ENCODE measurements around the gene SLC13A2.

DNA sequence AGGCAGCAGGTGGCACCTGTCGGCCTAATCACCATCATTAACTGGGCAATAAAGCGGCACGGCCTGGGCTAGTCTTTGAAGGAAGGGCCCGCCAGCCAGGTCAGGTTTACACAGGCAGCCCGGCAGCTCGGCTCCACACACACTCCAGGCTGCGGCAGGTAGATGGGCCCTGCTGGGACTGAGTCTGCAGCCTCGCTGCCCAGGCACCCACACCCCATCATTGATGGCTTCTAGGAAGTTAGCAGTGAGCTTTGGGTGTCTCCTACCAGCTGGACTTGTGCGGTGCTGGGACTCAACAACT is 25.9 kb downstream of the SLC13A2 start:
- TF ChIP-seq POLR2AphosphoS5 (IDR thresholded peaks at IDR 0.05) = no peak
- TF ChIP-seq EP300 (IDR thresholded peaks at IDR 0.05) = no peak
- TF ChIP-seq, protein P1, sequence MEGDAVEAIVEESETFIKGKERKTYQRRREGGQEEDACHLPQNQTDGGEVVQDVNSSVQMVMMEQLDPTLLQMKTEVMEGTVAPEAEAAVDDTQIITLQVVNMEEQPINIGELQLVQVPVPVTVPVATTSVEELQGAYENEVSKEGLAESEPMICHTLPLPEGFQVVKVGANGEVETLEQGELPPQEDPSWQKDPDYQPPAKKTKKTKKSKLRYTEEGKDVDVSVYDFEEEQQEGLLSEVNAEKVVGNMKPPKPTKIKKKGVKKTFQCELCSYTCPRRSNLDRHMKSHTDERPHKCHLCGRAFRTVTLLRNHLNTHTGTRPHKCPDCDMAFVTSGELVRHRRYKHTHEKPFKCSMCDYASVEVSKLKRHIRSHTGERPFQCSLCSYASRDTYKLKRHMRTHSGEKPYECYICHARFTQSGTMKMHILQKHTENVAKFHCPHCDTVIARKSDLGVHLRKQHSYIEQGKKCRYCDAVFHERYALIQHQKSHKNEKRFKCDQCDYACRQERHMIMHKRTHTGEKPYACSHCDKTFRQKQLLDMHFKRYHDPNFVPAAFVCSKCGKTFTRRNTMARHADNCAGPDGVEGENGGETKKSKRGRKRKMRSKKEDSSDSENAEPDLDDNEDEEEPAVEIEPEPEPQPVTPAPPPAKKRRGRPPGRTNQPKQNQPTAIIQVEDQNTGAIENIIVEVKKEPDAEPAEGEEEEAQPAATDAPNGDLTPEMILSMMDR (IDR thresholded peaks at IDR 0.05) = no peak
- no peak for TF ChIP-seq POLR2A (IDR thresholded peaks at IDR 0.05)

Data from sigmoid colon (tissue), 4 donors.